ENCODE data around the gene KRT15.

KRT15 gene

GRCh38 chr17:41467561-41467960, 51.1 kb downstream of the KRT15 start:
- H3K4me1 ChIP-seq (ENCODE audit: insufficient read depth, poor library complexity, severe bottlenecking), result peaks cover 10% of the 10 kb centered on the region
- no peaks in the 10 kb centered on the region for H3K36me3 ChIP-seq (ENCODE audit: low read depth)
- no peaks in the 10 kb centered on the region for H3K27me3 ChIP-seq (ENCODE audit: insufficient read depth, poor library complexity, severe bottlenecking)
- no peak overlapping the region for H3K27ac ChIP-seq (ENCODE audit: poor library complexity, severe bottlenecking)
- no peak for DNase-seq (ENCODE audit: low spot score)
- H3K4me3 ChIP-seq (ENCODE audit: severe bottlenecking), result no peak overlapping the region
- no peaks in the 10 kb centered on the region for H3K9me3 ChIP-seq (ENCODE audit: severe bottlenecking)
- ATAC-seq (ENCODE audit: low read depth), result no peak
- no peak for TF ChIP-seq CTCF (IDR thresholded peaks at IDR 0.05; ENCODE audit: poor library complexity, severe bottlenecking)

- no peak for TF ChIP-seq CTCF (IDR thresholded peaks at IDR 0.05; ENCODE audit: poor library complexity, severe bottlenecking)
- no peaks in the 10 kb centered on the region for H3K36me3 ChIP-seq (ENCODE audit: low read depth)
- H3K4me3 ChIP-seq (ENCODE audit: severe bottlenecking), result no peak within 1 kb of the TSS
- no peaks in the 10 kb centered on the region for H3K27me3 ChIP-seq (ENCODE audit: insufficient read depth, poor library complexity, severe bottlenecking)
- DNase-seq (ENCODE audit: low spot score), result no peak
- peaks cover 10% of the 10 kb centered on the region for H3K4me1 ChIP-seq (ENCODE audit: insufficient read depth, poor library complexity, severe bottlenecking)
- no peaks in the 10 kb centered on the region for H3K9me3 ChIP-seq (ENCODE audit: severe bottlenecking)
- no peak for ATAC-seq (ENCODE audit: low read depth)
- no peak within 1 kb of the TSS for H3K27ac ChIP-seq (ENCODE audit: poor library complexity, severe bottlenecking)
Measured at GRCh38 chr17:41466988-41467387, 51.7 kb downstream of the KRT15 start, which contains the start of gene KRT32. TSS of gene KRT32 (minus strand) at chr17:41467386. CDS start at chr17:41467325, 61 bp downstream.

- no peaks in the 10 kb centered on the region for H3K27me3 ChIP-seq (ENCODE audit: insufficient read depth, poor library complexity, severe bottlenecking)
- no peaks in the 10 kb centered on the region for H3K36me3 ChIP-seq (ENCODE audit: low read depth)
- H3K9me3 ChIP-seq (ENCODE audit: severe bottlenecking), result no peaks in the 10 kb centered on the region
- no peak overlapping the region for H3K27ac ChIP-seq (ENCODE audit: poor library complexity, severe bottlenecking)
- DNase-seq (ENCODE audit: low spot score) (peak; percentile 87), ATAC-seq (ENCODE audit: low read depth) (peak; percentile 97)
- H3K4me1 ChIP-seq (ENCODE audit: insufficient read depth, poor library complexity, severe bottlenecking), result peaks cover 10% of the 10 kb centered on the region
- TF ChIP-seq CTCF (IDR thresholded peaks at IDR 0.05; ENCODE audit: poor library complexity, severe bottlenecking), result no peak
- H3K4me3 ChIP-seq (ENCODE audit: severe bottlenecking), result no peak overlapping the region
Measured at GRCh38 chr17:41464682-41465081, 54.0 kb downstream of the KRT15 start.

GRCh38 chr17:41464173-41464572, 54.5 kb downstream of the KRT15 start:
- no peak overlapping the region for H3K4me3 ChIP-seq (ENCODE audit: severe bottlenecking)
- no peaks in the 10 kb centered on the region for H3K27me3 ChIP-seq (ENCODE audit: insufficient read depth, poor library complexity, severe bottlenecking)
- DNase-seq (ENCODE audit: low spot score), result no peak
- H3K27ac ChIP-seq (ENCODE audit: poor library complexity, severe bottlenecking), result no peak overlapping the region
- peaks cover 10% of the 10 kb centered on the region for H3K4me1 ChIP-seq (ENCODE audit: insufficient read depth, poor library complexity, severe bottlenecking)
- no peaks in the 10 kb centered on the region for H3K9me3 ChIP-seq (ENCODE audit: severe bottlenecking)
- no peak for TF ChIP-seq CTCF (IDR thresholded peaks at IDR 0.05; ENCODE audit: poor library complexity, severe bottlenecking)
- ATAC-seq (ENCODE audit: low read depth), result no peak
- no peaks in the 10 kb centered on the region for H3K36me3 ChIP-seq (ENCODE audit: low read depth)

GRCh38 chr17:41463746-41464145, 54.9 kb downstream of the KRT15 start:
- H3K9me3 ChIP-seq (ENCODE audit: severe bottlenecking), result no peaks in the 10 kb centered on the region
- ATAC-seq (ENCODE audit: low read depth) (no peak), DNase-seq (ENCODE audit: low spot score) (no peak)
- H3K36me3 ChIP-seq (ENCODE audit: low read depth), result no peaks in the 10 kb centered on the region
- no peak overlapping the region for H3K4me3 ChIP-seq (ENCODE audit: severe bottlenecking)
- no peaks in the 10 kb centered on the region for H3K27me3 ChIP-seq (ENCODE audit: insufficient read depth, poor library complexity, severe bottlenecking)
- peaks cover 10% of the 10 kb centered on the region for H3K4me1 ChIP-seq (ENCODE audit: insufficient read depth, poor library complexity, severe bottlenecking)
- H3K27ac ChIP-seq (ENCODE audit: poor library complexity, severe bottlenecking), result no peak overlapping the region
- TF ChIP-seq CTCF (IDR thresholded peaks at IDR 0.05; ENCODE audit: poor library complexity, severe bottlenecking), result no peak

Measured in RWPE2 (cell line).